IPS DF 6.9 (cell line): ENCODE measurements around the gene C1QB.

Experiments used
- DNase-seq: peaks from one replicate; pipeline ENCODE4 v3.0.0-alpha.2; 2013; ENCODE audit warnings: low read depth, low spot score
- H3K27ac ChIP-seq: one replicate; pipeline ENCODE4 v1.5.1; 2013; ENCODE audit warnings: low read length, control low read depth
- H3K27me3 ChIP-seq: 2 replicates; pipeline ENCODE4 v1.6.1; 2013; ENCODE audit warnings: mild to moderate bottlenecking, low read length; ENCODE audit not compliant: control insufficient read depth, insufficient read depth
- H3K36me3 ChIP-seq: 2 replicates; pipeline ENCODE4 v1.6.1; 2013; ENCODE audit warnings: low read length; ENCODE audit not compliant: control insufficient read depth, insufficient read depth
- H3K4me1 ChIP-seq: 2 replicates; pipeline ENCODE4 v1.6.1; 2013; ENCODE audit warnings: low read length; ENCODE audit not compliant: control insufficient read depth, insufficient read depth
- H3K4me3 ChIP-seq: 2 replicates; pipeline ENCODE4 v1.5.1; 2013; ENCODE audit warnings: mild to moderate bottlenecking, low read length
- H3K9me3 ChIP-seq: 2 replicates; pipeline ENCODE4 v1.6.1; 2013; ENCODE audit warnings: low read length, inconsistent platforms; ENCODE audit not compliant: control insufficient read depth, insufficient read depth
- WGBS: extraction: QIAGEN DNeasy Blood & Tissue Kit; methylation state at CpG from one replicate; pipeline ENCODE4 v1.1.7; 2013; ENCODE audit warnings: mixed read lengths, missing lambda C conversion rate; ENCODE audit not compliant: insufficient read length, insufficient coverage; 5-methylcytosine and 5-hydroxymethylcytosine counted together

C1QB gene

DNA sequence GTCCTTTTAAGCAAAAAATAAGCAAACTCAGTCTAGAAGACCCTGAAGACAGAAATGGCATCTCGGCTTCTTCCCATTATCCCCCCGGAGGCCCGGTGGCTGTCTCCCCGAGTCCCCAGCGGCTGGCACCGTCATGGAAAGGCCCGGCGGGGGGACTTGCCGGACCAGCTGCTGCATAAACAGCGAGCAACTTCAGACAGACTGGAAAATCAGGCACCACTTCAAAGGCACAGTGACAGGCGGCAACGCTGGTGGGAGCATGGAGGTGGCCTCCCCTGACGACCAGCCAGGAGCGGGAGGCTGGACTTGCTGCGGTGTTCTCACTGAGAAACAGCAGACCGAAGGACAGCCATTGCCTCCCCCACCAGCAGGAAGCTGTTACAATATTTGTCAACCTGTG is 35.0 kb upstream of the C1QB start:
- H3K4me3 ChIP-seq, result no peak overlapping the region
- no peak for DNase-seq
- no CpG with 5 or more reads among the region's 16 CpGs for WGBS
- no peaks in the 10 kb centered on the region for H3K9me3 ChIP-seq
- H3K36me3 ChIP-seq, result no peaks in the 10 kb centered on the region
- no peaks in the 10 kb centered on the region for H3K27me3 ChIP-seq
- H3K4me1 ChIP-seq, result no peaks in the 10 kb centered on the region
- no peak overlapping the region for H3K27ac ChIP-seq

DNA sequence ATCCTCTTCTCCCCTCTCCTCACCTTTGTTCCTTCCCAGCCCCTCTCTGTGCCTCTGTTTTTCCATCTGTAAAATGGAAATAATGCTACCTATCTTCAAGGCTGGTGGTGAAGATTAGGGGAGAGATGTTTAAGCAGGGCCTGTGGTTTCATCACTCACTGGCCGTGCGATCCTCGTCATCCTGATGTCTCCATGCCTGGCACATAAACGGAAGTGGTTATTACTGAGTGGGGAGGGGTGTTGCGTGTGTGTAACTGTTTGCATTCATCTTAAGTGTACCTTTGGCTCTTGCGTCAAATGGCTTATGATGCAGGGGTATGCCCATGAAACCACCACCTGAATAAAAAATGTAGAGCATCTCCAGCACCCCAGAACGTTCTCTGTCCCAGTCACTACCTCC is 33.8 kb upstream of the C1QB start:
- Histone ChIP-seq H3K9me3 (no peaks in the 10 kb centered on the region), H3K36me3 (no peaks in the 10 kb centered on the region), H3K4me1 (no peaks in the 10 kb centered on the region), H3K27ac (no peak overlapping the region), H3K27me3 (no peaks in the 10 kb centered on the region), H3K4me3 (no peak overlapping the region)
- no peak for DNase-seq
- WGBS, result no CpG with 5 or more reads among the region's 7 CpGs

DNA sequence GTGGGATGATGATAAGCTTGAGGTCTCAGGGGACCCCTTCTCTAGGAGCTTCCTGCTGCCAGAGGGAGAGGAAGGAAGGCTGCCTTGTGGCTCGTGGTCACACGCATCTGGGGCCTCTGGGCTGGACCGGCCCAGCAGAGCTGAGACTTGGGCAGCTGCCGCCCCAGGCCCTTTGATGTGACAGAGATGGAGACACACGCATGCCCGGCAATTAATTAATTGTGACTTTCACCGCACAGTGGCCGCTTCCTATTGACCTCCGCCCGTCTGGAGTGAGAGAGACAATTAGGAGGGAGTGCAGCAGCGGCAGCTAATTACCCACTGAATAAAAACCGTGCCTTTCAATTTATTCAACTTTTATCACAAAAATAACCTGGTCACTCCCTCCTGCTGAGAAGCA is 33.2 kb upstream of the C1QB start:
- no CpG with 5 or more reads among the region's 12 CpGs for WGBS
- Histone ChIP-seq H3K27me3 (no peaks in the 10 kb centered on the region), H3K36me3 (no peaks in the 10 kb centered on the region), H3K9me3 (no peaks in the 10 kb centered on the region), H3K4me1 (no peaks in the 10 kb centered on the region), H3K27ac (no peak overlapping the region), H3K4me3 (no peak overlapping the region)
- DNase-seq, result no peak

DNA sequence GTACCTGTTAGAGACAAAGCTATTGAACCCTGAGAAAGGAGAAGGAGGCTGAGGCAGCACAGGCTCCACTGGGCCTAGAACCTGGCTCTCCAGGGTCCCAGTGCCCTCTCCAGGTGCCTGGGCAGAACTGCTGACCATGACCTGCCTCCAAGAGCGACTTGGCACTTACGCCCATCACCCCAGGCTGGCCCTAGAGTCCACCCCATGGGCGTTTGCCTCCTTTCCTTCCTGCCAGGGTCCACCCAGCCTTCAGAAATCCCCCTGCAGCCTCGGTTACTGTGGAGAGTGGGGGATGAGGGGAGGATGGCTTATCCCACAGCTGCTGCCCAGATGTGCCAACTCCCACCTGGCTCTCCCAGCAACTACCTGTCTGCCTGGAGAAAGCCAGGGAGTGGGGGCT is 31.3 kb upstream of the C1QB start:
- no peak for DNase-seq
- no peak overlapping the region for H3K4me3 ChIP-seq
- no peaks in the 10 kb centered on the region for H3K4me1 ChIP-seq
- H3K27me3 ChIP-seq, result no peaks in the 10 kb centered on the region
- H3K27ac ChIP-seq, result no peak overlapping the region
- no peaks in the 10 kb centered on the region for H3K36me3 ChIP-seq
- no peaks in the 10 kb centered on the region for H3K9me3 ChIP-seq
- no CpG with 5 or more reads among the region's 4 CpGs for WGBS

DNA sequence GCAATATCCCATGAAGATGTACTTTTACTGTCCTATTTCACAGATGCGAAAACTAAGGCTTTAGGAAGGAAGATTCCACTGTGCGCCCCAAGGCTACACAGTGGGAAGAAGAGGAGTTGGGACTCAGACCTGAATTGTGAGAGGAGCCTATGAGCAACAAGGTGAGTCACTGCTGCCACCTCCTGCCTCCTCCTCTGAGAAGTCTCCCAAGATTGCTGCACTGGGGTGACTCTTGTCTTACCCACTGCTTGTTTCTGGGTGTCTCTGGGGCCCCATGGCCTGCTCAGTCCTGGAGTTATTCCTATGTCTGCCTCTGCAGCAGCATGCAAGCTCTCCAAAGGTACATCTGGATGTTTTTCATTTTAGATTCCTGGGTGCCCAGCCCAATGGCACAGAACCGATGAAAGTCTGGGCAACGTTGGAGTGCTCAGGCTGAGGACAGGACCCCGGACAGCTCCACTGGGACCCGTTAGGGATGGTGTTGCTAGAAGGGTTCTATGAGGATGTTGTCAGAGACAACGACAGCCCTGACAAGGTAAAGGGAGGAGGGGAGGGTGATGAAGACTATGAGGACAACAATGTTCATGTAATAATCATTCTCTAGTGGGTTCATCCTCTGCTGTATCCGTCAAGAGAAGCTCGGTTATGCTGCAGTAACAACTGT is 27.6 kb upstream of the C1QB start:
- Histone ChIP-seq H3K36me3 (no peaks in the 10 kb centered on the region), H3K9me3 (no peaks in the 10 kb centered on the region), H3K4me3 (no peak overlapping the region), H3K27ac (no peak overlapping the region), H3K4me1 (peaks cover 12% of the 10 kb centered on the region), H3K27me3 (no peaks in the 10 kb centered on the region)
- no peak for DNase-seq
- WGBS, result no CpG with 5 or more reads among the region's 9 CpGs

DNA sequence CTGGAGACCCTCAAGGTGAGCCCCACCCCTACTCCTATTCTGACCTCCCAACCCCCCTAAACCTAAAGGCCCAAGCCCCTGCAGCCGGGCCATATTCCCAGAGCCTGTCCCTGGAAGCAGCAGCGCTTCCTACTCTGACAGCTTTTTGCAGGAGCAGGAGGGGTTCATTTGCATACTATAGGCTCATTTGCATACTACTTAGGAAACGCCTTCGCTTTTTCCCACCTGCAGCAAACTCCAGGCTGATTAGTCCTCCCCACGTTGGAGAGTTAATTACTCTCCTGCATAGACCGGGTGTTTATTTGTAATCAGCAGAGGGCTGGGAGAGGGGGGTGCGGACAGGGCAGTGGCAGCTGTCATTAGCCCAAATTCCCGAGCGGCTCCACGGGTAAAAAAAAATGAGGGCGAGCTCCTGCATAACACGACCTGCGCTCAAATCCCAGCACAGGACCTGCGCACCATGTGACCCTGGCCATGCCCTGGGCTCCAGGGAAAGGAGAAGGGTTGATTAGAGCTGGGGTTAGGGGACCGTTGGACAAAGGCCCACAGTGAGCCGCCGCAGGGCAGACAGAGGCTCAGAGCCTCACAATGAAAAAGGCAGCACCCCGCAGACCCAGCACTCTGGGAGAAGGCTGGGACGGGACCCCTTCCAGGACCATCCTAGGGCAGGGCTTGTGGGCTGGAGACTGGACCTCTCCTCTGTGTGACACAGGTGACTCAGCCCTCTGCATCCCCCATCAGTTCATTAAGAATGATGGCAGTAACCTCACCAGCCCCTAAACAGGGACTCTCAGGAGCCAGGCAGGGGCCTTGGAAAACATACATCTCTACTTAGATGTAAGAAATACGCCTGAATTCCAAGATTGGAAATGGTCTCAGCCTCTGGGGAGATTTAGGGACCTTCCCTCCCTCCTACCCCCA is 26.5 kb upstream of the C1QB start:
- no peak overlapping the region for H3K27ac ChIP-seq
- H3K4me3 ChIP-seq, result no peak overlapping the region
- WGBS, result no CpG with 5 or more reads among the region's 20 CpGs
- H3K27me3 ChIP-seq, result no peaks in the 10 kb centered on the region
- DNase-seq, result no peak
- H3K36me3 ChIP-seq, result no peaks in the 10 kb centered on the region
- H3K4me1 ChIP-seq, result peaks cover 13% of the 10 kb centered on the region
- no peaks in the 10 kb centered on the region for H3K9me3 ChIP-seq

DNA sequence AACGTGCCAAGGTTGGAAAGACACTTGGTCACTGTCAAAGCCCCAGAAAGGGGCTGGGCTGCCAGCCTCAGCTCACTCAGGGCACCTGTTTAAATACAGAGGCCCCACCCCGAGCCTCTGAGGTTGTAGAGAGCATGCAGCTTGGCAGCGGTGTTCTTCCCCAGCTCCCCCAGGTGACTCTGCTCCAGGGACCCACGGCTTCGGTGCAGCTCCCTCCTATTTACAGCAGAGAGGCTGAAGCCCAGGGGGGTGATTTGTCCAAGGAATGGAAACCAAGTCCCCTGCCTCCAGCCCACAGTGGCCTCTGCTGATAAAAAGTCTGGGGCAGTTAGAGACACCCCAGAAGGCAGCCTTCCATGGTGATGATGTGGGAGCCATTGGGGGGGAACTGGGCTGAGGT is 25.7 kb upstream of the C1QB start:
- Histone ChIP-seq H3K27me3 (no peaks in the 10 kb centered on the region), H3K4me1 (peaks cover 13% of the 10 kb centered on the region), H3K4me3 (no peak overlapping the region), H3K9me3 (no peaks in the 10 kb centered on the region), H3K36me3 (no peaks in the 10 kb centered on the region), H3K27ac (no peak overlapping the region)
- no peak for DNase-seq
- WGBS, result no CpG with 5 or more reads among the region's 5 CpGs

DNA sequence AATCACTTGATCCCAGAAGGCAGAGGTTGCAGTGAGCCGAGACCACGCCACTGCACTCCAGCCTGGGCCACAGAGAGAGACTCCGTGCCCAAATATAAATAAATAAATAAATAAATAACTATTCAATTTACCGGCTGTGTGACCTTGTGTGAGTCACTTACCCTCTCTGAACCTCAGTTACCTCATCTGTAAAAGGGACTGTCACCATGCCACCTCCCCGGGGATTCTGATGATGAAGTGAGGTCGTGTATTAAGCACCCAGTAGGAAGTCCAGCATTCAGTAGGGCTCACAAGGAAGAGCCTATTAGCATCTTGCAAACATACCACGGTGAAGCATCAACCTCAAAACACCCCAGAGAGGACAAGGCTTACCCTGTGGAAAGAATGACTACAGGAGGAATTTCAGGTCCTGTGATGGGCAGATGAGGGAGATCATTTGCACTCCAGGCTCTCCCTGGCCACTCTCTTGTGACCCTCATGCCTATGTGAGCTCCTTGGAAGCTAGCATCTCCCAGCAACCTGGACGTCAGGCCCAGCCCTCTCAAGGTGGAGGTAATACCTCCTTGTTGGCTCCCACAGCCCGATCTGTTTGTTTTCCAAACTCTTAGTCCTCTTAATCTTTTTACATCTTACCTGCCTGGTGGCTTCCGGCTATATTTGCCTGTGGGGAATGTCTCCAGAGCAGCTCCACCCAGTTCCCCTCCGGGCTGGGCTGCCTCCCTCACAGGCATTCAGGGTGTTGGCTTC is 24.2 kb upstream of the C1QB start:
- H3K4me1 ChIP-seq, result peaks cover 13% of the 10 kb centered on the region
- no peaks in the 10 kb centered on the region for H3K27me3 ChIP-seq
- H3K9me3 ChIP-seq, result no peaks in the 10 kb centered on the region
- H3K27ac ChIP-seq, result no peak overlapping the region
- H3K36me3 ChIP-seq, result no peaks in the 10 kb centered on the region
- H3K4me3 ChIP-seq, result no peak overlapping the region
- no peak for DNase-seq
- WGBS, result no CpG with 5 or more reads among the region's 11 CpGs

DNA sequence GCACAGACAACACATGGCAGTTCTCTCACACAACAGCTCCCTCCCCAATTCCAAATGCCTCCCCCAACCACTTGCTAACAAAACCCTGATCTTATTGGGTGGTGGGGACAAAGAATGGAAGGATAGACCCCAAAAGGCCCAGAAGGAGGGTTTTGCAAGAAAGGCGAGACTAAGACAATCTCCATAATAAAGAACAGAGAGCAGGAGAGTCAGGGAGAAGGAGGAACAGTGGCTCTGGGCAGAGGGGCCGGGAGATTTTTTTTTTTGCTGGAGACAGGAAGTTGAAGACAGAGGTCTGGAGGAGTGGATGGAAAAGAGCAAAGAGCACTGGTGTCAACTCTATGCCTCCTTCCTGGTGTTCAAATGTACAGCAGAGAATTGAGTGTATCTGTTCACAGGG is 23.1 kb upstream of the C1QB start:
- no CpG with 5 or more reads among the region's 2 CpGs for WGBS
- Histone ChIP-seq H3K27me3 (no peaks in the 10 kb centered on the region), H3K4me1 (peaks cover 13% of the 10 kb centered on the region), H3K27ac (no peak overlapping the region), H3K4me3 (no peak overlapping the region), H3K9me3 (no peaks in the 10 kb centered on the region), H3K36me3 (no peaks in the 10 kb centered on the region)
- DNase-seq, result no peak

DNA sequence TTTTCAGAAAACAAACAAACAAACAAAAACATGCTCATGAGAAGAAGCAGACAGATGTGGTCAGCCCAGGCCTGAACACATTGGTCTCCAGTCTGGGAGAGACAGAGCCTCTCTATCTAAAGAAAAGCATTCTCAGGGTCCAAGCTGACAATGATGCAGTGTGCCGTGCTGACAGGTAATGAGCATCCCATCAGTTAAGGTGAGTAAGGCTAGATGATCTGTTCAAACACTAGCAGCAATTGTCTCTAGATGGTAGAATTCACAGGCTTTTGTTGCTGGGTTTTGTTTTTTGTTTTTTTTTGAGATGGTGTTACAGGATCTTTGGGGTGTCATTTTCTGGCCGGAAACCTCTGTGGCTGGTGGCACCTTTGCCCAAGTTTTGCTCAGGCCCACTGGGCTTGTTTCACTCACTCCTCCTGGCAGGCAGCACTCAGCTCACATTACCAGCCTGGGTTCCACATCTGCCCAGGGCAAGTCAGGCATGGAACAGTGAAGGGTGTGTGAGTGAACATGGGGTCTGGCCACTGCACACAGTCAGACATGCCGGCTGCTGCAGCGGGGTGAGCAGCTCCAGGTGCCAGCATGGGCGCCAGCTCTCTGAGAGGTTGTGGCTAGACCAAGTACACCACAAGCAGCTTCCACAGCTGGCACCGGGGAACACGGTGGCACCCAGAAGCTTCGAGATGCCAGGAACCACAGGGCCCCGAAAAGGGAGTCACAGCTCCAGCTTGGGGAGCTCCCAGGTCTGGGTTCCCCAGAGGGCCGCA is 19.2 kb upstream of the C1QB start:
- H3K4me1 ChIP-seq, result peaks cover 12% of the 10 kb centered on the region
- no peaks in the 10 kb centered on the region for H3K36me3 ChIP-seq
- H3K27me3 ChIP-seq, result no peaks in the 10 kb centered on the region
- DNase-seq, result no peak
- WGBS, result no CpG with 5 or more reads among the region's 10 CpGs
- no peak overlapping the region for H3K27ac ChIP-seq
- no peak overlapping the region for H3K4me3 ChIP-seq
- H3K9me3 ChIP-seq, result no peaks in the 10 kb centered on the region
